ENCODE data around the gene ARFGEF3.

Gene ARFGEF3

GRCh38 chr6:138378463-138378862, 216.7 kb downstream of the ARFGEF3 start:
- TF ChIP-seq CTCF (IDR thresholded peaks at IDR 0.05; ENCODE audit: low read length, missing control alignments), result no peak
- H3K4me3 ChIP-seq (replicated peaks; ENCODE audit: low read depth, low read length), result no peak overlapping the region
- DNase-seq (ENCODE audit: low read depth), result no peak

- no peak for DNase-seq (ENCODE audit: low read depth)
- no peak for TF ChIP-seq CTCF (IDR thresholded peaks at IDR 0.05; ENCODE audit: low read length, missing control alignments)
- no peak overlapping the region for H3K4me3 ChIP-seq (replicated peaks; ENCODE audit: low read depth, low read length)
Observed at GRCh38 chr6:138382498-138383265, 220.9 kb downstream of the ARFGEF3 start.

- no peak overlapping the region for H3K4me3 ChIP-seq (replicated peaks; ENCODE audit: low read depth, low read length)
- no peak for DNase-seq (ENCODE audit: low read depth)
- TF ChIP-seq CTCF (IDR thresholded peaks at IDR 0.05; ENCODE audit: low read length, missing control alignments), result no peak
Observed at GRCh38 chr6:138383776-138384175, 222.0 kb downstream of the ARFGEF3 start.

GRCh38 chr6:138386897-138387296, 225.2 kb downstream of the ARFGEF3 start:
- H3K4me3 ChIP-seq (replicated peaks; ENCODE audit: low read depth, low read length), result no peak overlapping the region
- no peak for DNase-seq (ENCODE audit: low read depth)
- no peak for TF ChIP-seq CTCF (IDR thresholded peaks at IDR 0.05; ENCODE audit: low read length, missing control alignments)

- no peak for DNase-seq (ENCODE audit: low read depth)
- TF ChIP-seq CTCF (IDR thresholded peaks at IDR 0.05; ENCODE audit: low read length, missing control alignments), result no peak
- H3K4me3 ChIP-seq (replicated peaks; ENCODE audit: low read depth, low read length), result no peak overlapping the region
Observed at GRCh38 chr6:138387577-138388368, 226.0 kb downstream of the ARFGEF3 start.

- no peak for TF ChIP-seq CTCF (IDR thresholded peaks at IDR 0.05; ENCODE audit: low read length, missing control alignments)
- no peak for DNase-seq (ENCODE audit: low read depth)
- no peak overlapping the region for H3K4me3 ChIP-seq (replicated peaks; ENCODE audit: low read depth, low read length)
Observed at GRCh38 chr6:138389551-138389950, 227.8 kb downstream of the ARFGEF3 start.

Data from fibroblast of pulmonary artery (primary cell).